ENCODE measurements around the gene EVI5. TPM values are rescaled to one million over a fixed set of nuclear protein-coding genes. Genes with fewer than 3 reads are reported as not detected.
A peak's percentile ranks its signal among the peaks of the same experiment; 100 is the strongest.

EVI5 gene
- total RNA-seq (2013; cell fraction: nucleolus; rRNA removed), result 8.1 and 12.4 TPM in 2 replicates
- total RNA-seq (2014; rRNA removed) (3.7 and 6.8 TPM in 2 replicates), total RNA-seq (2014; rRNA removed; fragmentation: Illumina TruSeq; extraction: Trizol) (2.3 and 3.7 TPM in 2 replicates), total RNA-seq (2021) (2.1 and 2.5 TPM in 2 replicates), polyA plus RNA-seq (2011; rRNA removed) (1.4 and 2.0 TPM in 2 replicates), polyA plus RNA-seq (2014; fragmentation: Illumina TruSeq; extraction: Trizol) (0.78 and 1.3 TPM in 2 replicates), polyA plus RNA-seq (2014; fragmentation: Nextera tagmentation; extraction: Ambion mirVana) (under 1 TPM; 0.27 to 0.98 TPM), polyA plus RNA-seq (2014; rRNA removed) (2.4 and 5.1 TPM in 2 replicates), polyA plus RNA-seq (2016; fragmentation: Nextera tagmentation; extraction: Ambion mirVana) (1 to 10 TPM; 1.3 to 2.0 TPM), polyA minus RNA-seq (2011; rRNA and poly(A)+ RNA removed) (1.1 and 1.6 TPM in 2 replicates), Bru-seq, nascent RNA (percentile 49 among the genes with signal in this experiment), BruChase-seq, experiment 1, labeled RNA remaining after a 6-hour chase (percentile 50 among the genes with signal in this experiment), BruChase-seq, experiment 2, labeled RNA remaining after a 2-hour chase (percentile 53 among the genes with signal in this experiment)
- polyA plus RNA-seq (2011; ENCODE audit: low read depth), result 0.63 TPM
- polyA plus RNA-seq (2011; cell fraction: cytosol; rRNA removed), result 0.52 and 0.62 TPM in 2 replicates
- polyA plus RNA-seq (2011; cell fraction: nucleus; rRNA removed), result 1.0 and 1.9 TPM in 2 replicates
- polyA plus RNA-seq (2012), result 0.91 and 1.0 TPM in 2 replicates
- polyA minus RNA-seq (2011; cell fraction: cytosol; rRNA and poly(A)+ RNA removed), result 0.94 and 1.9 TPM in 2 replicates
- 4.7 and 8.9 TPM in 2 replicates for polyA minus RNA-seq (2011; cell fraction: nucleus; rRNA and poly(A)+ RNA removed)
- long read RNA-seq, experiment 1, result 0 reads
- long read RNA-seq, experiment 2, partial matches to known transcripts, result 0 of 7 reads
- long read RNA-seq, experiment 2, other reads (novel, unspliced or antisense), result 7 of 7 reads

DNA sequence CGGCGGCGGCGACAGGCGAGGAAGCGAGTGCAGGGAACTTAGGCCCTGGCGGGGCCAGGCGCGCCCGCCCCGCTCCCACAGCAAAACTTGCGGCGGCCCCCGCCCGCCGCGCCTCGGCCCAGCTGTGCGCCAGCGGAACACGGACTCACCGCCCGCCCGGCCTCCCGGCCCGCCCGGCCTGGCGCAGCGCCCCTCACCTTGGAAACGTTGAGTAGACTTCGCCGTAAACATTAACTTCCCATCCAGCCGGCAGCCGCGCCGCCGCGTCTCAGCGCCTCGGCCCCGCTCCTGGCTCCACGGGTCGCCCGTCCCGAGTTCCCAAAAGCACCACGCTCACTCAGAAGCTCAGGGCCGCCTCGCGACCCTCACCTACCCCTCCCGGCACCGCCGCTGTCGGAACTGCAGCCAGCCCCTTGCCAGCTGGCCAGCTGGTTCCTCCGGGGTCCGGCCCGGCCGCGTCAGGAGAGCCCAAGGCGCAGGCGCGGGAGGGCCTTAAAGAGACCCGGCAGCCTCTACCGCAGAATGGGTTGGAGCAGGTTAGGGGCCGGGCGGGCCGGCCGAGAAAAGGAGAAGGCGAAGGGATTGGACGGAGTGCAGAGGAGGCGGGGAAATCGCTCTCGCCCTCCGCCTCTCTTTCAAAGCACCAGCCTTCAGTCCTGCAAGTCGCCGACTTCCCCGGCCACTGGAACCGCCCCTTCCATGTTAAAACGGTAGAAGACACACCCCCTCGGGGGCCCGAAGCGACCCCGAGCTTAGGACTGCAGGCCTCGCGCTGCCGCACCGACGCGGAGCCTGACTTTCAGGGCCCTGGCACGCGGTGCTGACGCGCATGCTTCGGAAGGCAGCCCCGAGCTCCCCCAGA lies at the start of gene EVI5:
EVI5 (minus strand) TSS at position 470 of the 862 bp plus-strand sequence. CDS start 48,562 bp downstream, outside the sequence.
- H3K4me3 ChIP-seq, result peak within 1 kb of the TSS; percentile 88
- SMC1A ChIA-PET (ENCODE audit: uncharacterized antibody, unreplicated experiment), result interaction anchor here (0.5 to 1.5 kb wide), 2 partner anchors 10 to 1755 kb away, joined by 3 read pairs; no protein-coding TSS in a partner anchor
- no TSS peak for BruUV-seq (replicated peaks)
- peak; percentile 28; the same call in 1 of the 2 replicates for TF ChIP-seq NFYB (IDR thresholded peaks at IDR 0.05; ENCODE audit: insufficient read depth, low read depth, low read length)
- TF ChIP-seq PAX8 (IDR thresholded peaks at IDR 0.05), result no peak
- no peak for TF ChIP-seq EED (IDR thresholded peaks at IDR 0.05; ENCODE audit: low read depth)
- TF ChIP-seq, protein P1, sequence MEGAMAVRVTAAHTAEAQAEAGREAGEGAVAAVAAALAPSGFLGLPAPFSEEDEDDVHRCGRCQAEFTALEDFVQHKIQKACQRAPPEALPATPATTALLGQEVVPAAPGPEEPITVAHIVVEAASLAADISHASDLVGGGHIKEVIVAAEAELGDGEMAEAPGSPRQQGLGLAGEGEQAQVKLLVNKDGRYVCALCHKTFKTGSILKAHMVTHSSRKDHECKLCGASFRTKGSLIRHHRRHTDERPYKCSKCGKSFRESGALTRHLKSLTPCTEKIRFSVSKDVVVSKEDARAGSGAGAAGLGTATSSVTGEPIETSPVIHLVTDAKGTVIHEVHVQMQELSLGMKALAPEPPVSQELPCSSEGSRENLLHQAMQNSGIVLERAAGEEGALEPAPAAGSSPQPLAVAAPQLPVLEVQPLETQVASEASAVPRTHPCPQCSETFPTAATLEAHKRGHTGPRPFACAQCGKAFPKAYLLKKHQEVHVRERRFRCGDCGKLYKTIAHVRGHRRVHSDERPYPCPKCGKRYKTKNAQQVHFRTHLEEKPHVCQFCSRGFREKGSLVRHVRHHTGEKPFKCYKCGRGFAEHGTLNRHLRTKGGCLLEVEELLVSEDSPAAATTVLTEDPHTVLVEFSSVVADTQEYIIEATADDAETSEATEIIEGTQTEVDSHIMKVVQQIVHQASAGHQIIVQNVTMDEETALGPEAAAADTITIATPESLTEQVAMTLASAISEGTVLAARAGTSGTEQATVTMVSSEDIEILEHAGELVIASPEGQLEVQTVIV (IDR thresholded peaks at IDR 0.05; ENCODE audit: borderline replicate concordance, partially characterized antibody), result no peak
- TF ChIP-seq ZNF384 (IDR thresholded peaks at IDR 0.05; ENCODE audit: borderline replicate concordance, low read depth, low read length), result no peak
- TF ChIP-seq GATAD2B (conservative IDR thresholded peaks at IDR 0.05; ENCODE audit: low read depth), result peak; percentile 59
- no peak for TF ChIP-seq CBX3 (IDR thresholded peaks at IDR 0.05; ENCODE audit: borderline replicate concordance, low read depth)
- TF ChIP-seq, protein P2, sequence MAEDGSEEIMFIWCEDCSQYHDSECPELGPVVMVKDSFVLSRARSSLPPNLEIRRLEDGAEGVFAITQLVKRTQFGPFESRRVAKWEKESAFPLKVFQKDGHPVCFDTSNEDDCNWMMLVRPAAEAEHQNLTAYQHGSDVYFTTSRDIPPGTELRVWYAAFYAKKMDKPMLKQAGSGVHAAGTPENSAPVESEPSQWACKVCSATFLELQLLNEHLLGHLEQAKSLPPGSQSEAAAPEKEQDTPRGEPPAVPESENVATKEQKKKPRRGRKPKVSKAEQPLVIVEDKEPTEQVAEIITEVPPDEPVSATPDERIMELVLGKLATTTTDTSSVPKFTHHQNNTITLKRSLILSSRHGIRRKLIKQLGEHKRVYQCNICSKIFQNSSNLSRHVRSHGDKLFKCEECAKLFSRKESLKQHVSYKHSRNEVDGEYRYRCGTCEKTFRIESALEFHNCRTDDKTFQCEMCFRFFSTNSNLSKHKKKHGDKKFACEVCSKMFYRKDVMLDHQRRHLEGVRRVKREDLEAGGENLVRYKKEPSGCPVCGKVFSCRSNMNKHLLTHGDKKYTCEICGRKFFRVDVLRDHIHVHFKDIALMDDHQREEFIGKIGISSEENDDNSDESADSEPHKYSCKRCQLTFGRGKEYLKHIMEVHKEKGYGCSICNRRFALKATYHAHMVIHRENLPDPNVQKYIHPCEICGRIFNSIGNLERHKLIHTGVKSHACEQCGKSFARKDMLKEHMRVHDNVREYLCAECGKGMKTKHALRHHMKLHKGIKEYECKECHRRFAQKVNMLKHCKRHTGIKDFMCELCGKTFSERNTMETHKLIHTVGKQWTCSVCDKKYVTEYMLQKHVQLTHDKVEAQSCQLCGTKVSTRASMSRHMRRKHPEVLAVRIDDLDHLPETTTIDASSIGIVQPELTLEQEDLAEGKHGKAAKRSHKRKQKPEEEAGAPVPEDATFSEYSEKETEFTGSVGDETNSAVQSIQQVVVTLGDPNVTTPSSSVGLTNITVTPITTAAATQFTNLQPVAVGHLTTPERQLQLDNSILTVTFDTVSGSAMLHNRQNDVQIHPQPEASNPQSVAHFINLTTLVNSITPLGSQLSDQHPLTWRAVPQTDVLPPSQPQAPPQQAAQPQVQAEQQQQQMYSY (CRISPR knock-in tag; IDR thresholded peaks at IDR 0.05), result no peak
- no peak for TF ChIP-seq FOXM1 (IDR thresholded peaks at IDR 0.05; ENCODE audit: low read depth, low read length)
- TF ChIP-seq, protein P3, sequence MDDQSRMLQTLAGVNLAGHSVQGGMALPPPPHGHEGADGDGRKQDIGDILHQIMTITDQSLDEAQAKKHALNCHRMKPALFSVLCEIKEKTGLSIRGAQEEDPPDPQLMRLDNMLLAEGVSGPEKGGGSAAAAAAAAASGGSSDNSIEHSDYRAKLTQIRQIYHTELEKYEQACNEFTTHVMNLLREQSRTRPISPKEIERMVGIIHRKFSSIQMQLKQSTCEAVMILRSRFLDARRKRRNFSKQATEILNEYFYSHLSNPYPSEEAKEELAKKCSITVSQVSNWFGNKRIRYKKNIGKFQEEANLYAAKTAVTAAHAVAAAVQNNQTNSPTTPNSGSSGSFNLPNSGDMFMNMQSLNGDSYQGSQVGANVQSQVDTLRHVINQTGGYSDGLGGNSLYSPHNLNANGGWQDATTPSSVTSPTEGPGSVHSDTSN (IDR thresholded peaks at IDR 0.05; ENCODE audit: insufficient replicate concordance, low read depth, low read length), result no peak

More for the DNA sequence above, at the start of gene EVI5:
- Histone ChIP-seq H3K4me2 (ENCODE audit: control insufficient read depth, insufficient read depth) (peak within 1 kb of the TSS; percentile 58), H2AFZ (ENCODE audit: control insufficient read depth, low read depth, low read length) (peak within 1 kb of the TSS; percentile 74), H3K4me1 (ENCODE audit: control insufficient read depth, insufficient read depth, low read length) (peaks cover 3% of the 10 kb centered on the region), H3K36me3 (ENCODE audit: control insufficient read depth in 2 of 2, insufficient read depth in 2 of 2, low read length in 1 of 2) (no peaks in the 10 kb centered on the region), H3K27me3 (replicated peaks in 1 of 2; ENCODE audit: control insufficient read depth in 2 of 2, insufficient read depth in 2 of 2, low read length in 1 of 2) (no peaks in the 10 kb centered on the region; a peak in 1 of 4 replicates), H3K27ac (ENCODE audit: control insufficient read depth, insufficient read depth) (peak within 1 kb of the TSS; percentile 20), H3K9ac (ENCODE audit: control insufficient read depth, insufficient read depth, low read length) (peak within 1 kb of the TSS; percentile 47; the same call in 1 of the 2 replicates), H4K20me1 (ENCODE audit: control insufficient read depth, insufficient read depth) (no peaks in the 10 kb centered on the region), H3K9me3 (replicated peaks; ENCODE audit: control insufficient read depth, insufficient read depth, low read length) (no peaks in the 10 kb centered on the region), H3K79me2 (ENCODE audit: control insufficient read depth, insufficient read depth, low read length) (no peaks in the 10 kb centered on the region)
- ChIA-PET CTCF (interaction anchor here (0.6 to 1.4 kb wide), 5 partner anchors 31 to 47 kb away, joined by 3 to 4 read pairs (median 3); partner anchors contain the start of gene RPL5), POLR2A (interaction anchor here (0.9 kb wide), 1 partner anchor 12 kb away, joined by 3 read pairs; no protein-coding TSS in a partner anchor), RAD21 (ENCODE audit: unreplicated experiment) (no interaction called here)
- DNase-seq (ENCODE audit: low read depth, low spot score) (peak; percentile 48), ATAC-seq (peak; percentile 97), FAIRE-seq (peak; percentile 52)
- WGBS (ENCODE audit: insufficient coverage, insufficient replicate concordance, low lambda C conversion rate, missing lambda C conversion rate), result 1% methylated on average over 65 of the region's 94 CpGs
- in situ Hi-C loops (cut with MboI) (no loop called here), intact Hi-C loops (cut with micrococcal nuclease; ENCODE audit: unreplicated experiment) (no loop called here)
